ENCODE data around the gene KIAA0408.
"Not testable (repeated sequence)": the region's sequence is repeated elsewhere in the genome, so short reads cannot be mapped to it uniquely, and the experiment has no call there.

Gene KIAA0408

GRCh38 chr6:127462376-127462775 lies 3.2 kb upstream of the KIAA0408 start:
- DNase-seq, result no peak

GRCh38 chr6:127460465-127460864 lies 1.3 kb upstream of the KIAA0408 start:
- DNase-seq, result no peak

- DNase-seq, result no peak
Measured at GRCh38 chr6:127458817-127459216, 372 bp downstream of the KIAA0408 start.

GRCh38 chr6:127458222-127458621 lies 967 bp downstream of the KIAA0408 start:
- DNase-seq, result no peak

- DNase-seq, result no peak
Measured at GRCh38 chr6:127457456-127458064, 1.6 kb downstream of the KIAA0408 start.

- DNase-seq, result no peak
Measured at GRCh38 chr6:127456465-127456864, 2.7 kb downstream of the KIAA0408 start.

GRCh38 chr6:127453845-127454619 lies 5.2 kb downstream of the KIAA0408 start:
- DNase-seq, result peak in 1 of 3 experiments; percentile 21

GRCh38 chr6:127452803-127453202 lies 6.4 kb downstream of the KIAA0408 start:
- DNase-seq, result no peak

- no peak for DNase-seq
Measured at GRCh38 chr6:127451388-127451787, 7.8 kb downstream of the KIAA0408 start.

GRCh38 chr6:127447780-127448179 lies 11.4 kb downstream of the KIAA0408 start:
- no peak for DNase-seq

- no peak for DNase-seq
Measured at GRCh38 chr6:127446356-127446755, 12.8 kb downstream of the KIAA0408 start.

GRCh38 chr6:127441881-127442280 lies 17.3 kb downstream of the KIAA0408 start:
- no peak for DNase-seq

- DNase-seq, result no peak
Measured at GRCh38 chr6:127439718-127440117, 19.5 kb downstream of the KIAA0408 start.

GRCh38 chr6:127436578-127437110 lies 22.5 kb downstream of the KIAA0408 start:
- no peak for DNase-seq

GRCh38 chr6:127435626-127436220 lies 23.5 kb downstream of the KIAA0408 start:
- no peak for DNase-seq

GRCh38 chr6:127434651-127435050 lies 24.5 kb downstream of the KIAA0408 start:
- DNase-seq, result no peak

GRCh38 chr6:127428562-127428961 lies 30.6 kb downstream of the KIAA0408 start:
- DNase-seq, result not testable (repeated sequence)

- DNase-seq, result no peak
Measured at GRCh38 chr6:127423921-127424320, 35.3 kb downstream of the KIAA0408 start.

GRCh38 chr6:127421164-127421563 lies 38.0 kb downstream of the KIAA0408 start:
- not testable (repeated sequence) for DNase-seq

GRCh38 chr6:127420556-127420955 lies 38.6 kb downstream of the KIAA0408 start:
- DNase-seq, result peak; percentile 6 to 61 (median 27)

GRCh38 chr6:127415096-127415495 lies 44.1 kb downstream of the KIAA0408 start:
- no peak for DNase-seq

GRCh38 chr6:127413123-127413522 lies 46.1 kb downstream of the KIAA0408 start:
- peak; percentile 19 to 46 (median 21) for DNase-seq

GRCh38 chr6:127412016-127412415 lies 47.2 kb downstream of the KIAA0408 start:
- not testable (repeated sequence) for DNase-seq

Data from NCI-H1417 (cell line).